ENCODE results near the gene GPATCH1. TPM values are rescaled to one million over a fixed set of nuclear protein-coding genes. Genes with fewer than 3 reads are reported as not detected.

Gene GPATCH1
- total and polyA plus RNA-seq, 9 of the 15 experiments (the other 6 are each of a cell fraction or from before 2014, with no cell fraction given): 3.7 to 9.7 (median 7.7) TPM

DNA sequence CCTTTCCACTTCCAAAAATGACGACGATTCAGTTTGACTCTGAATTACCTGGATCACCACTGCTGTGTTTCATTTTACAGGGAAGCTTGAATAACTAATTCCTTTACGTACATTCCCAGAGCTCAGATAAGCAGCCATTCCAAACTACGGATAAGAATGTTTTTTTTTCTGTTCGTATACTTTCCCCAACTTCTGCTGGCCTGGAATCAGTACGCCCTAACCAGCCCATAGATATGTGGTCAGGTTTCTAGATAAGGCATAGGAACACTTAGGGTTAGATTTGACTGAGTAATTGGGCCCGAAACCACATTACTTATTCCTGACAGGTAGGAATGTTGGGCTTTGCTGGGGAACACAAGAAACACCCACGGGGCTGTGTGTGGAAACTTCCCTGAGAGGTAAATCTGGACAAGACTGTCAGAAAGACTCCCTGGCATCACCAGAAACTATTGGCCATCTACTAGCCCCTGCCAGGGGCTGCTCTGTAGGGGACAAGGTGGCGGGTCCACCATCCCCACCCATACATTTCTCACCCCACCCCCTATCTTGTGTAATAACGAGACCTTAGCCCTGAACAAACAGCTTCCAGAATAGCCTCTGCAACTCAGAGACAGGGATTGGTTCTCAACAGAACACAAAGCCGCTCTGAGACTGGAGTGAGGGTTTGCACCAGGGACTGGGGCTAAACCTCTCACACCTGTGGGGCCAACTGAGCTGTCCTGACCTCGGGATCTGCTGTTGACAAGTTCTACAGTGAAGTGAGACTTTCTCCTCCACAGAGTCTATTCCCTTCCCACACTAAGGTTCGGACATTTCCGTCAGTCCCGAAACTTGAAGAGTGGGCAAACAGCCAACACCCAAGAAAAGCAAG lies 31.9 kb upstream of the GPATCH1 start (continued):
- TF ChIP-seq ZEB2 (IDR thresholded peaks at IDR 0.05) (no peak), TEAD4 (IDR thresholded peaks at IDR 0.05; ENCODE audit: low read length) (peak; percentile 21; the same call in 1 of the 2 replicates), TEAD4 (CRISPR knock-in tag; IDR thresholded peaks at IDR 0.05; ENCODE audit: borderline replicate concordance) (no peak), RCOR1 (IDR thresholded peaks at IDR 0.05; ENCODE audit: borderline replicate concordance in 1 of 2, low read depth in 2 of 2, low read length in 2 of 2) (peak in 1 of 2 experiments; percentile 53; a peak in 1 of 4 replicates), TEAD1 (CRISPR knock-in tag; IDR thresholded peaks at IDR 0.05) (peak in 1 of 2 experiments; percentile 50; a peak in 1 of 4 replicates)
- TF ChIP-seq, protein P1, sequence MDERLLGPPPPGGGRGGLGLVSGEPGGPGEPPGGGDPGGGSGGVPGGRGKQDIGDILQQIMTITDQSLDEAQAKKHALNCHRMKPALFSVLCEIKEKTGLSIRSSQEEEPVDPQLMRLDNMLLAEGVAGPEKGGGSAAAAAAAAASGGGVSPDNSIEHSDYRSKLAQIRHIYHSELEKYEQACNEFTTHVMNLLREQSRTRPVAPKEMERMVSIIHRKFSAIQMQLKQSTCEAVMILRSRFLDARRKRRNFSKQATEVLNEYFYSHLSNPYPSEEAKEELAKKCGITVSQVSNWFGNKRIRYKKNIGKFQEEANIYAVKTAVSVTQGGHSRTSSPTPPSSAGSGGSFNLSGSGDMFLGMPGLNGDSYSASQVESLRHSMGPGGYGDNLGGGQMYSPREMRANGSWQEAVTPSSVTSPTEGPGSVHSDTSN (CRISPR knock-in tag; IDR thresholded peaks at IDR 0.05; ENCODE audit: low read depth): no peak
- TF ChIP-seq, protein P1 (tag; conservative IDR thresholded peaks at IDR 0.05; ENCODE audit: low read depth): peak; percentile 63; the same call in 1 of the 2 replicates
- TF ChIP-seq, protein P2, sequence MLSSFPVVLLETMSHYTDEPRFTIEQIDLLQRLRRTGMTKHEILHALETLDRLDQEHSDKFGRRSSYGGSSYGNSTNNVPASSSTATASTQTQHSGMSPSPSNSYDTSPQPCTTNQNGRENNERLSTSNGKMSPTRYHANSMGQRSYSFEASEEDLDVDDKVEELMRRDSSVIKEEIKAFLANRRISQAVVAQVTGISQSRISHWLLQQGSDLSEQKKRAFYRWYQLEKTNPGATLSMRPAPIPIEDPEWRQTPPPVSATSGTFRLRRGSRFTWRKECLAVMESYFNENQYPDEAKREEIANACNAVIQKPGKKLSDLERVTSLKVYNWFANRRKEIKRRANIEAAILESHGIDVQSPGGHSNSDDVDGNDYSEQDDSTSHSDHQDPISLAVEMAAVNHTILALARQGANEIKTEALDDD (IDR thresholded peaks at IDR 0.05): 0 out of 2 replicates have a peak, but pooled peaks have one; percentile 22

Data from K562 (cell line).